Neural cell (in vitro differentiated cells): ENCODE results near the gene COL18A1. TPM values are rescaled to one million over a fixed set of nuclear protein-coding genes. Genes with fewer than 3 reads are reported as not detected.
"Not testable (repeated sequence)": the region's sequence is repeated elsewhere in the genome, so short reads cannot be mapped to it uniquely, and the experiment has no call there.

Source experiments
- H2AFZ ChIP-seq: fragments of 200-600, 300-800 bp; sonication (generic), shearing (Covaris generic); 2 replicates; pipeline ENCODE4 v1.6.0; 2014; ENCODE audit warnings: low read depth, mild to moderate bottlenecking, antibody characterized with exemption, low read length, moderate library complexity
- H3F3A ChIP-seq: fragments of 200-600 bp; shearing (Covaris generic); 2 replicates; pipeline ENCODE4 v1.6.1; 2016; ENCODE audit warnings: mild to moderate bottlenecking, moderate library complexity, mixed read lengths, antibody characterized with exemption, low read length; ENCODE audit not compliant: insufficient read depth, poor library complexity, severe bottlenecking
- H3K27ac ChIP-seq: fragments of 200-600, 300-800 bp; sonication (generic), shearing (Covaris generic); 2 replicates; pipeline ENCODE4 v1.5.1; 2014; ENCODE audit warnings: mild to moderate bottlenecking, low read length, moderate library complexity
- H3K27me3 ChIP-seq: fragments of 300-800, 200-600 bp; sonication (generic), shearing (Covaris generic); 2 replicates; pipeline ENCODE4 v1.6.0; 2014; ENCODE audit warnings: mild to moderate bottlenecking, low read depth, low read length, moderate library complexity; ENCODE audit not compliant: insufficient read depth
- H3K36me3 ChIP-seq: fragments of 300-800, 200-600 bp; sonication (generic), shearing (Covaris generic); 2 replicates; pipeline ENCODE4 v1.5.1; 2014; ENCODE audit warnings: mild to moderate bottlenecking, antibody characterized with exemption, low read length, moderate library complexity; ENCODE audit not compliant: insufficient read depth
- H3K4me2 ChIP-seq: fragments of 300-800, 200-600 bp; sonication (generic), shearing (Covaris generic); 2 replicates; pipeline ENCODE4 v1.6.0; 2014; ENCODE audit warnings: mild to moderate bottlenecking, low read length
- H3K4me3 ChIP-seq: fragments of 300-800, 200-600 bp; sonication (generic), shearing (Covaris generic); 2 replicates; pipeline ENCODE4 v1.5.1; 2014; ENCODE audit warnings: mild to moderate bottlenecking, low read length, moderate library complexity
- H3K79me2 ChIP-seq: fragments of 200-600 bp; shearing (Covaris generic); replicated peaks from 2 replicates; pipeline ENCODE4 v1.6.0; 2014; ENCODE audit warnings: mild to moderate bottlenecking, low read length, moderate library complexity; ENCODE audit not compliant: insufficient read depth
- H3K9ac ChIP-seq: fragments of 300-800, 200-600 bp; sonication (generic), shearing (Covaris generic); 2 replicates; pipeline ENCODE4 v1.6.1; 2016; ENCODE audit warnings: mild to moderate bottlenecking, low read length, mixed read lengths
- H3K9me2 ChIP-seq: fragments of 200-600 bp; shearing (Covaris generic); 2 replicates; pipeline ENCODE4 v1.6.1; 2016; ENCODE audit warnings: mild to moderate bottlenecking, low read length, mixed read lengths; ENCODE audit not compliant: insufficient read depth
- H3K9me3 ChIP-seq: fragments of 200-600, 300-800 bp; sonication (generic), shearing (Covaris generic); 2 replicates; pipeline ENCODE4 v1.6.1; 2016; ENCODE audit warnings: mild to moderate bottlenecking, mixed run types, low read length, moderate library complexity, mixed read lengths
- H4K20me1 ChIP-seq: fragments of 200-600 bp; shearing (Covaris generic); 2 replicates; pipeline ENCODE4 v1.6.1; 2016; ENCODE audit warnings: mild to moderate bottlenecking, mixed run types; ENCODE audit not compliant: insufficient read depth
- EP300 ChIP-seq: fragments of 450-650 bp; conservative IDR thresholded peaks from 2 replicates; pipeline ENCODE4 v1.6.1; 2014; ENCODE audit warnings: antibody characterized with exemption, mild to moderate bottlenecking, moderate library complexity; ENCODE audit not compliant: poor library complexity, severe bottlenecking
- EZH2 ChIP-seq: fragments of 200-600, 300-800 bp; shearing (Covaris generic), sonication (generic); IDR thresholded peaks from 2 replicates; pipeline ENCODE4 v1.6.1; 2014; ENCODE audit warnings: antibody characterized with exemption, low read length, borderline replicate concordance, mild to moderate bottlenecking; ENCODE audit not compliant: insufficient read depth, poor library complexity, severe bottlenecking
- MXI1 ChIP-seq: fragments of 450-650 bp; conservative IDR thresholded peaks from 2 replicates; pipeline ENCODE4 v1.6.1; 2014; ENCODE audit warnings: antibody characterized with exemption, mild to moderate bottlenecking; ENCODE audit not compliant: poor library complexity, severe bottlenecking
- POLR2AphosphoS5 ChIP-seq: IDR thresholded peaks from 2 replicates; pipeline ENCODE4 v1.6.1; 2012
- RAD21 ChIP-seq: fragments of 450-650 bp; conservative IDR thresholded peaks from 2 replicates; pipeline ENCODE4 v1.6.1; 2014; ENCODE audit warnings: antibody characterized with exemption, mild to moderate bottlenecking, moderate library complexity
- SMC3 ChIP-seq: fragments of 450-650 bp; conservative IDR thresholded peaks from 2 replicates; pipeline ENCODE4 v1.6.1; 2014; ENCODE audit warnings: antibody characterized with exemption, mild to moderate bottlenecking, moderate library complexity; ENCODE audit not compliant: poor library complexity
- TAF1 ChIP-seq: IDR thresholded peaks from 2 replicates; pipeline ENCODE4 v1.6.1; 2012; ENCODE audit warnings: low read depth
- polyA plus RNA-seq: library from polyadenylated mRNA; depleted of rRNA; stranded (reverse); fragments of >200 nt; gene quantifications from 2 replicates; pipeline ENCODE4 v1.2.3, GENCODE V29; 2014
- TF ChIP-seq, protein P1 (sequence below): IDR thresholded peaks from 2 replicates; pipeline ENCODE4 v1.6.1; 2012; ENCODE audit warnings: borderline replicate concordance
- TF ChIP-seq, protein P2 (sequence below): fragments of 450-650 bp; IDR thresholded peaks from 2 replicates; pipeline ENCODE4 v1.5.1; 2014; ENCODE audit warnings: antibody characterized with exemption, mild to moderate bottlenecking, moderate library complexity; ENCODE audit not compliant: poor library complexity, severe bottlenecking

Gene COL18A1
- polyA plus RNA-seq, 1 donor from 2014 or later = 2.5 TPM

DNA sequence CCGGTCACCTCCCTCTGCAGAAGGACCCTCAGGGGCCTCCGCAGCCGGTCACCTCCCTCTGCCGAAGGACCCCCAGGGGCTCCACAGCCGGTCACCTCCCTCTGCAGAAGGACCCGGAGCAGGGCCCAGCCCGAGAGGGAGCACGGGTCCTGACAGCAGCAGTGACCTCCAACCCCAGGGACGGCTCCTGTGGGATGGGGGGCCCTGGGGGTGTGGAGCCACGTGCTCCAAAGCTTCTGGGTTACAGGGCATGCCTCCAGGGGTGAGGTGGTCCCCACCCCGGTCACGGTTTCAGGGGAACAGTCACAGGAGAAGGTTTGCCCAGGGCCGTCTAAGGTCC is 97.0 kb downstream of the COL18A1 start:
- H3K4me3 ChIP-seq = no peak overlapping the region
- no peak overlapping the region for H3K27ac ChIP-seq
- no peaks in the 10 kb centered on the region for H3F3A ChIP-seq
- H3K27me3 ChIP-seq = no peaks in the 10 kb centered on the region
- no peak overlapping the region for H3K4me2 ChIP-seq
- no peaks in the 10 kb centered on the region for H4K20me1 ChIP-seq
- no peaks in the 10 kb centered on the region for H3K9me2 ChIP-seq
- H3K36me3 ChIP-seq = no peaks in the 10 kb centered on the region
- no peaks in the 10 kb centered on the region for H3K9me3 ChIP-seq
- no peak overlapping the region for H3K9ac ChIP-seq
- TF ChIP-seq EZH2 = no peak
- TF ChIP-seq, protein P1, sequence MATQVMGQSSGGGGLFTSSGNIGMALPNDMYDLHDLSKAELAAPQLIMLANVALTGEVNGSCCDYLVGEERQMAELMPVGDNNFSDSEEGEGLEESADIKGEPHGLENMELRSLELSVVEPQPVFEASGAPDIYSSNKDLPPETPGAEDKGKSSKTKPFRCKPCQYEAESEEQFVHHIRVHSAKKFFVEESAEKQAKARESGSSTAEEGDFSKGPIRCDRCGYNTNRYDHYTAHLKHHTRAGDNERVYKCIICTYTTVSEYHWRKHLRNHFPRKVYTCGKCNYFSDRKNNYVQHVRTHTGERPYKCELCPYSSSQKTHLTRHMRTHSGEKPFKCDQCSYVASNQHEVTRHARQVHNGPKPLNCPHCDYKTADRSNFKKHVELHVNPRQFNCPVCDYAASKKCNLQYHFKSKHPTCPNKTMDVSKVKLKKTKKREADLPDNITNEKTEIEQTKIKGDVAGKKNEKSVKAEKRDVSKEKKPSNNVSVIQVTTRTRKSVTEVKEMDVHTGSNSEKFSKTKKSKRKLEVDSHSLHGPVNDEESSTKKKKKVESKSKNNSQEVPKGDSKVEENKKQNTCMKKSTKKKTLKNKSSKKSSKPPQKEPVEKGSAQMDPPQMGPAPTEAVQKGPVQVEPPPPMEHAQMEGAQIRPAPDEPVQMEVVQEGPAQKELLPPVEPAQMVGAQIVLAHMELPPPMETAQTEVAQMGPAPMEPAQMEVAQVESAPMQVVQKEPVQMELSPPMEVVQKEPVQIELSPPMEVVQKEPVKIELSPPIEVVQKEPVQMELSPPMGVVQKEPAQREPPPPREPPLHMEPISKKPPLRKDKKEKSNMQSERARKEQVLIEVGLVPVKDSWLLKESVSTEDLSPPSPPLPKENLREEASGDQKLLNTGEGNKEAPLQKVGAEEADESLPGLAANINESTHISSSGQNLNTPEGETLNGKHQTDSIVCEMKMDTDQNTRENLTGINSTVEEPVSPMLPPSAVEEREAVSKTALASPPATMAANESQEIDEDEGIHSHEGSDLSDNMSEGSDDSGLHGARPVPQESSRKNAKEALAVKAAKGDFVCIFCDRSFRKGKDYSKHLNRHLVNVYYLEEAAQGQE = no peak
- TF ChIP-seq SMC3 = no peak
- TF ChIP-seq RAD21 = no peak
- no peak for TF ChIP-seq MXI1
- TF ChIP-seq EP300 = no peak
- TF ChIP-seq POLR2AphosphoS5 = no peak
- TF ChIP-seq, protein P2, sequence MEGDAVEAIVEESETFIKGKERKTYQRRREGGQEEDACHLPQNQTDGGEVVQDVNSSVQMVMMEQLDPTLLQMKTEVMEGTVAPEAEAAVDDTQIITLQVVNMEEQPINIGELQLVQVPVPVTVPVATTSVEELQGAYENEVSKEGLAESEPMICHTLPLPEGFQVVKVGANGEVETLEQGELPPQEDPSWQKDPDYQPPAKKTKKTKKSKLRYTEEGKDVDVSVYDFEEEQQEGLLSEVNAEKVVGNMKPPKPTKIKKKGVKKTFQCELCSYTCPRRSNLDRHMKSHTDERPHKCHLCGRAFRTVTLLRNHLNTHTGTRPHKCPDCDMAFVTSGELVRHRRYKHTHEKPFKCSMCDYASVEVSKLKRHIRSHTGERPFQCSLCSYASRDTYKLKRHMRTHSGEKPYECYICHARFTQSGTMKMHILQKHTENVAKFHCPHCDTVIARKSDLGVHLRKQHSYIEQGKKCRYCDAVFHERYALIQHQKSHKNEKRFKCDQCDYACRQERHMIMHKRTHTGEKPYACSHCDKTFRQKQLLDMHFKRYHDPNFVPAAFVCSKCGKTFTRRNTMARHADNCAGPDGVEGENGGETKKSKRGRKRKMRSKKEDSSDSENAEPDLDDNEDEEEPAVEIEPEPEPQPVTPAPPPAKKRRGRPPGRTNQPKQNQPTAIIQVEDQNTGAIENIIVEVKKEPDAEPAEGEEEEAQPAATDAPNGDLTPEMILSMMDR = no peak
- TF ChIP-seq TAF1 = no peak
- no peak overlapping the region for H2AFZ ChIP-seq
- no peaks in the 10 kb centered on the region for H3K79me2 ChIP-seq

DNA sequence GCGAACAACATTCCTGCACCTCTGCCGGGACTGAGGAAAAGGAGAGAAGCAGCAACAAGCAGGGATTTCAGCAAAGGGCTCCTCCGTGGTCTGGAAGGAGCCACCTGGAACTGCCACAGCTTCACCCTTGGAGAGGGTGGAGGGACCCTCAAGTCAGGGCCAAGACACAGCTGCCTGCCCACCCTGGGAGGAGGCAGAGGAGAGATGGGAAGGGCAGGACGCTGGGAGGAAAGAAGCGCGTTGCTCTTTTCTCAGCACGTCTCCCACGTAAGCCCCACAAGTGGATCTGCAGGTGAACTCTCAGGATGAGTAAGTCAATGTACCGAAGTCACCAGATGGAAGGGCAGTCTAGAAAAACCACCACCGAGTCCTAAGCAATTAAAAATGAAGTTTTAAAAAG is 97.6 kb downstream of the COL18A1 start:
- H3F3A ChIP-seq = no peaks in the 10 kb centered on the region
- no peaks in the 10 kb centered on the region for H3K9me3 ChIP-seq
- H3K27me3 ChIP-seq = no peaks in the 10 kb centered on the region
- no peak overlapping the region for H3K4me2 ChIP-seq
- no peak overlapping the region for H3K27ac ChIP-seq
- no peak overlapping the region for H2AFZ ChIP-seq
- H4K20me1 ChIP-seq = no peaks in the 10 kb centered on the region
- H3K9ac ChIP-seq = no peak overlapping the region
- H3K79me2 ChIP-seq = no peaks in the 10 kb centered on the region
- no peak overlapping the region for H3K4me3 ChIP-seq
- no peaks in the 10 kb centered on the region for H3K9me2 ChIP-seq
- TF ChIP-seq RAD21 = no peak
- no peak for TF ChIP-seq EZH2
- TF ChIP-seq SMC3 = no peak
- no peak for TF ChIP-seq TAF1
- TF ChIP-seq POLR2AphosphoS5 = no peak
- TF ChIP-seq EP300 = no peak
- TF ChIP-seq, protein P2 = no peak
- TF ChIP-seq, protein P1 = no peak
- TF ChIP-seq MXI1 = no peak
- no peaks in the 10 kb centered on the region for H3K36me3 ChIP-seq

DNA sequence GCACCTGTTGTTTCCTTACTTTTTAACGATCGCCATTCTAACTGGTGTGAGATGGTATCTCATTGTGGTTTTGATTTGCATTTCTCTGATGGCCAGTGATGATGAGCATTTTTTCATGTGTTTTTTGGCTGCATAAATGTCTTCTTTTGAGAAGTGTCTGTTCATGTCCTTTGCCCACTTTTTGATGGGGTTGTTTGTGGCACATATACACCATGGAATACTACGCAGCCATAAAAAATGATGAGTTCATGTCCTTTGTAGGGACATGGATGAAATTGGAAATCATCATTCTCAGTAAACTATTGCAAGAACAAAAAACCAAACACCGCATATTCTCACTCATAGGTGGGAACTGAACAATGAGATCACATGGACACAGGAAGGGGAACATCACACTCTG is 98.3 kb downstream of the COL18A1 start:
- H3F3A ChIP-seq, H2AFZ ChIP-seq, H3K79me2 ChIP-seq, H3K9ac ChIP-seq, H3K9me2 ChIP-seq, H3K4me2 ChIP-seq, H3K27me3 ChIP-seq, H3K36me3 ChIP-seq, H3K27ac ChIP-seq, H4K20me1 ChIP-seq, H3K4me3 ChIP-seq, H3K9me3 ChIP-seq: not testable (repeated sequence)
